NCI-H2227 treated with DMSO at 0.1 percent for 48 hours (cell line): ENCODE measurements around the gene WDFY1.
A peak's percentile ranks its signal among the peaks of the same experiment; 100 is the strongest.

Experiments used
- DNase-seq: peaks from one replicate; lab custom pipeline; 2025; lab: John Stamatoyannopoulos, UW

WDFY1 gene

DNA sequence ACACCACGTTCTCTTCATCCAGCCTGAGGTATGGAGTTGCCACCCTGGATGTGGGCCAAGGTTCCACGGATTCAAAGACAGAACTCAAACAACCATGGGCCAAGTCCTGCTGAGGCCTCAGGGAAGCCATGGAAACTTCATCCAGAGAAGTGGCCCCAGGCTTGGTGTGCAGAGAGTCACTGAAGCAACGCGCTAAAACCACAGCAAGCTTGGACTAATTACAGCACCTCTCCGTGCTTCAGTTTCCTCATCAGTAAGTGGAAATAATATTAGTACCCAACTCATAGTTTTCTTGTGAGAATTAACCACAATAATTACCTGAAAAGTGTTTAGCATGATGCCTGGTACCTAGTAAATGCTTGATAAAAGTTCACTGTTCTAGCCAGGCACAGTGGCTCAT is 88.6 kb downstream of the WDFY1 start:
- no peak for DNase-seq

DNA sequence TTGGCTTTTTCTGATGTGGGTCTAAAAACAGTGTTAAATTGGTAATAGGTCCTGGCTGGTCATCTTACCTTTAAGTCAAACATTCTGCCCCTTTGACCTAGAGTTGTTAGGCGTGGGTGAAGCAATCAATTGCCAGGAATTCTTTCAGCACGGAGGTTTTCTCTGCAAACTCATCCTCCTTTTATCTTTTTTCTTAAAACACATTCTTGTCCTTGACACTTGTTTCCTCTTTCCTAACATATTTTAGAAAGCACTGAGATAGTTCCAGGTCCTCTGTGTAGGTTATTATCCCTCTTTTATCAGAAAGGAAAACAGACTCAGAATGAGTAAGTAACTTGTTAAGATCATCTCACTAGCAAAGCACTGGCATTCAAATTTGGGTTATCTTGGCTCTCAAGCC is 89.1 kb downstream of the WDFY1 start:
- DNase-seq, result no peak

DNA sequence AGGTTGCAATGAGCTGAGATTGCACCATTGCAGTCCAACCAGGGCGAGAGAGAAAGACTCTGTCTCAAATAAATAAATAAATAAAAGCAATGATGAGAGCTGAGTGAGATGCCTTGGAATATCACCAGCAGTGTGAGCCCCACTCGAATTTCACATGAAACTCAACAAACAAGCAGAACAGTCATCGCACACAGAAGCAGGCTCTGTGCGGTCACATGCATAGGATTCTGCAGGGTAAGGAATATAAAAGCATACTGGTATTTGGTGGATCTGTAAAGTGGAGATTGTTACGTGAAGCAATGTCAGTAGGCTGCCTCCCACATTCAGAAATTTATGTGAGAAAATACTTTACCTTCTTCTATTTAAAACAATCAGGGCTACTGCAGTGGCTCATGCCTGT is 89.7 kb downstream of the WDFY1 start:
- DNase-seq, result no peak

DNA sequence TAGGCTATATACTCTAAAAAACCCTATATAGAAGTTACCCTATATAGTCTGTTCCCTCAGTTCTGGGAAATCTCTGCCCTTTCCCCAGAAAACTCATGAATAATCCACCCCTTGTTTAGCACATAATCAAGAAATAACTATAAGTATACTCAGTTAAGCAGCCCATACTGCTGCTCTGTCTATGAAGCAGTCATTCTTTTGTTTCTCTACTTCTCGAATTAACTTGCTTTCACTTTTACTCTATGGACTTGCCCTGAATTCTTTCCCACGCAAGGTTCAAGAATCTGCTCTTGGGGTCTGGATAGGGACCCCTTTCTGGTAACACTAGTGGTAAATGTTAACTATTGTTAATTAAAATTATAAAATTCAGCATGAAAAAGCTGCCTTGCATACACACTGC is 90.4 kb downstream of the WDFY1 start:
- DNase-seq, result no peak

DNA sequence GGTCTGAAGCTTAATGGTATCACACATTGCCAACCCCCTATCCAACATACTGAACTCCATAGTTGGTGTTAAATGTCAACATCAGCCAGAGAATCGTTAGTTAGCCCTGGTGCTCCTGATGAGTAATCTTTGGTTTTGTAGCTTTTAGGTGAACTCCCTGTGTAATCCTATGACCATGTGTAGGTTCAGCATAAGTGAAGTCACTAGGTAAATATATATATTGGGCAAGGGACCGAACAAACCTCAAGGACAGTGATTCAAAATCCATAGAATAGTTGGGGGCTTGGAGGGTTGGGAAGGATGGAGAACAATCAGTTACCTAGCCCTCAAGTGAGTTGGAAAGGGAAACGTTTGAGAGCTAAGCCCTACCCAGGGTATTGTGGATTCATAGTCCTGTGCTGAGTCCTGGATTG is 91.7 kb downstream of the WDFY1 start:
- no peak for DNase-seq

DNA sequence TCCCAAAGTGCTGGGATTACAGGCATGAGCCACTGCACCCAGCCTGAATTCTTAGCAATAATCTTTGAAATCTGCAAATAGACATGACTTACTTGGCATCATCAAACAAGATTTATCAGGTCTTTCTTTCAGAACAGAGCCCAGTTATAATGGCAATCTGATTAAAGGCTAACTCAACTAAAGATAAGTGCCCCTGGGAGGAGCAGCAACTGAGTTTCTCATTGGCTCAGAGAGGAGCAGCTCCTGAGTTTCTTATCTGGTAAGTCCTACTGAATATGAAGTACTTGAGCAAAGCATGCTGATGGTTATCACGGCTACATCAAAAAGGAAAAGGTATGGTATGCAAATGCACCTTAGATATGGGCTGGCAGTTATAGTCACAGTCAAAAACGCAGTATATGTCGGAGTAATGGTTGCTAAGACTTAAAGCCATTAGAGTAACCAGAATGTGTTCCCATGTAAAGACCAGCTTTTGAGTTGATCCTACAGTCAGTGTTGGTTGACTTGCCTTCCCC is 92.8 kb downstream of the WDFY1 start:
- no peak for DNase-seq

DNA sequence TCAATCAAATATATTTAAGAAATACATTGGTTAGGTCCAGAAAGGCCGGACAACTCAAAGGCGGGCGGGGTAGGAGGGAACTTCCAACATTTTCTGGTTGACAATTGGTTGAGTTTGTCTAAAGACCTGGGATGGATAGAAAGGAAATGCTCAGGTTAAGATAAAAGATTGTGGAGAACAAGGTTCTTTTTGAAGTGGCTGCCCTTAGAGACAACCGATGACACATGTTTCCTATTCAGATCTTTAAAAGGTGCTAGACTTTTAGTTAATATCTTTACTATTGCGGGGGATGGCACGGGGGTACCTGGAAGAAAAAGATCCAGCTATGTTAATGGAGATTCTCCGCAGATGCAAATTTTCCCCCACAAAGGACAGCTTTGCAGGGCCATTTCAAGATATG is 97.7 kb downstream of the WDFY1 start:
- no peak for DNase-seq

DNA sequence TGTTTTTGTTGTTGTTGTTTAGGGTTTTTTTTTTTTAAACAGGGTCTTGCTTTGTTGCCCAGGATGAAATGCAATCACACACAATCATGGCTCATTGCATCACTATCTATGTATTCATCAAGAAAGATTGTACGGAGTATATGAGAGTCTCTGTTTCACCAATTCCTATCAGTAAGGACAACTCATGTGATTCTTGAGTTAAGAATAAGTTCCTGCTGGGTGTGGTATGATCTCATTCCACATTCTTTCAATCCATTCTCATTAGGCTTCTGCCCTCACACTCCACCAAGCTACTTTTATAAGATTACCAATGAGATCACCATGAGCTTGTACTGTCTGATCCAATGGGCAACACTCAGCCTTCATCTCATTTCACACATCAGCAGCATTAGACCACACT is 98.6 kb downstream of the WDFY1 start:
- DNase-seq, result no peak

DNA sequence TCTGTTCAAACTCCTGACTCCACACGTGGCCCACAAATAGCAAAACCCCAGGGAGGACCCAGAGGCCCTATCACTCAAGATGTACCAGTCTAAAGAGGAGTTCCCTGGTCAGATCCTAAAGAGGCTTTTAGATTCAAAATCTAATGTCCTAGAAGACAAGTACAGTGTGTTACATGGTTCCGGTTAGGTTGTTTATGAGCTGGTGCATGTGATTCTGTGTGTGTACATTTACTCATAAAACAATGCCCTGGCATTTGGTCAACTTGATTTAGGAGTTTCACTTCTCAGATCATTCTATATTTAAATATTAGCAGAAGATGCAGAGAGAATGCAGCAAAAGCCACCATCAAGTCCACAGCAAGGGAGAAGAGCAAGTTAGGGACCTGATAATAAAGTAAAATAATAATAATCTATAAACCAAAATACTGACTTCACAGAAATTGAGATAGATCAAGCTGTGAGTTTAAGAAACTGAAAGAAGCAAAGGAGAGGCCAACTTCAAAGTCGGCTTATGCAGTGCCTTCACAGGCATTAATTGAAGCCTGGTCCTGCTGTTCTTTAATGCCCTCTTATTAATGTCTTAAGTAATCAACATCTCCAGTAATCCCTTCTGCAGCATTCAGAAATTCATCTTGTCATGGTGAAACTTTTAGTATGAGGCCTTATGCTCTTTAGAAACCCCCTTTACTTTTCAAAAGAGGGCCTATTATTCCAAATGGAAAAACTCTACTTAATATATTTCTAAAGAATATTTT is 103.5 kb downstream of the WDFY1 start:
- no peak for DNase-seq

DNA sequence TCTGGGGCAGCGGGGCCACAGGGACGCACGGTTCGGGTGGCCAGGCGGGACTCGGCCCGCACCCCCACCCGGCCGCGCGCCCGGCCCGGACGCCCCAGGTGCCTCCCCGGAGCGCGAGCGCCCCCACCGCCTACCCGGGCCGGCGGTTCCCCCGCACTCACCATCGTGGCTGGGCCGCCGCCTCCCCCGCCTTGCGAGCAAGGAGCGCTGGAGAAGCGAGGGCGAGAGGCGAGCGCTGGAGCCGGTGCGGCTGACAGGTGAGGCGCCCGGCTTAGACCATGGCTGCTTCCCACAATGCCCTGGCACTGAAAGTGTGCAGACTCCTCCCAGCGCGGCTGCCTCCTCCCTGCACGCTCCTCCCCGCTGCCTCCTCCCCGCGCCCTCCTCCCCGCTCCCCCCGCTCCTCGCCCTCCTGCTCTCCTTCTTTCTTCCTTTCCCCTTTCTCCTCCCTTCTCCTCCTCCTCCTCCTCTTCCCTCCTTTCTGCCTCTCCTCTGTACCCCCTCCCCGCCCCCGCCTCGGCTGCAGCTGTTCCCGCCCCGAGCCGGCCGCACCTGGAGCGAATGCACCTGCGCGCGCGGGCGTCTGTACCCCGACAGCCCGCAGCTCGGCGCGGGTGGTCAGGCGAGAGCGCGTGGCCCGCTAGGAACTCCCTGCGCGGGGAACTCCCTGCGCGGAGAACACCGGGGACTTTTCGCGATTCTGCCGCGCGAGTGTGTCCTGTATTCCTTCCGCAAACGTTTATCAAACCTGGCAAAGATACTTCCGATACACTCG is 107.7 kb downstream of the WDFY1 start, which contains the start of gene AP1S3:
AP1S3 (minus strand) TSS at position 296 of the 775 bp plus-strand sequence; CDS start at position 164, 132 bp downstream.
- peak; percentile 73 for DNase-seq

DNA sequence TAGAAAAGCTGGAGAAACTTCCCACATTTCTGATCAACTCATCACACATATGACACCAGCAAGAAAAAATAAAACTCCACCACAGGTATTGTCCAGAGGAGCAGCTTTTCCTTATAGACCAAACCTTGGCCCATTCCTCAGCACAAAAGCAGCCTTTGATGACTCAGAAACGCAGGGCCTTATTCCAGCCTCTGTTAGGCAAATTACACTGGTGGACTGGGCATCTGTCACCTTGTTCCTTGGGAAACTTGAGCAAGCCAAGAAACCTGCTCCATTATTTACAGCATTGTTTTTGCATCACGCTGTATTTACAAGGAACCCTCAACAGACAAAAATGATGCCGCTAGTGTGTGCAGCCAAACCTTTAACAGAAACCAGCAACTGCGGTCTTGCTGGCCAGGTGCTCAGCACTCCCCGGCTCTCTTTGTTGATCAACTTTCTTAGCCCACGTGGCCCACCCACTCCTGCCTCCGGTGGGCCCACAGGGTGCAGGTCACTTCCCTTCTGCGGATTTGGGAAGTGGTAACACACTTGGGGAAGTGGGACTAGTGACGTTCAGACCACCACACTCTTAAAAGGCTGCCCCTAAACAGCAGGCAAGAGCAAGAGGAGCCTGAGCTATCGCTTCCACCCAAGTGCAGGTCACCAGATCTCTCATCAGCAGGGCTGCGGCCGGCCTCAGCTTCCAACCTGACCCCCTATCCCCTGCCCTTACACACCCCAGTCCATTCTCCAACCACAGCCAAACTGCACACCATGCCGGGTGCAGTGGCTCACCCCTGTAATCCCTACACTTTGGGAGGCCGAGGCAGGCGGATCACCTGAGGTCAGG is 109.2 kb downstream of the WDFY1 start:
- no peak for DNase-seq

DNA sequence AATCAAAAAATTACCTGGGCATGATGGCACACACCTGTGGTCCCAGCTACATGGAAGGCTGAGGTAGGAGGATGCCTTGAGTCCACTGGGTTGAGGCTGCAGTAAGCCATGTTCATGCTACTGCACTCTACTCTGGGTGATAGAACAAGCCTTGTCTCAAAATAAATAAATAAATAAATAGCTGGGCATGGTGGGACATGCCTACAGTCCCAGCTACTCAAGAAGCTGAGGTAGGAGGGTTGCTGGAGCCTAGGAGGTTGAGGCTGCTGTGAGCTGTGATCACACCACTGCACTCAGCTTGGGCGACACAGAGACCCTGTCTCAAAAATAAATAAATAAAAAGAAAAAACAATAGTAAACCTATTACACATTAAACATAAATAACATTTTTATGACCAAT is 110.7 kb downstream of the WDFY1 start:
- DNase-seq, result no peak

DNA sequence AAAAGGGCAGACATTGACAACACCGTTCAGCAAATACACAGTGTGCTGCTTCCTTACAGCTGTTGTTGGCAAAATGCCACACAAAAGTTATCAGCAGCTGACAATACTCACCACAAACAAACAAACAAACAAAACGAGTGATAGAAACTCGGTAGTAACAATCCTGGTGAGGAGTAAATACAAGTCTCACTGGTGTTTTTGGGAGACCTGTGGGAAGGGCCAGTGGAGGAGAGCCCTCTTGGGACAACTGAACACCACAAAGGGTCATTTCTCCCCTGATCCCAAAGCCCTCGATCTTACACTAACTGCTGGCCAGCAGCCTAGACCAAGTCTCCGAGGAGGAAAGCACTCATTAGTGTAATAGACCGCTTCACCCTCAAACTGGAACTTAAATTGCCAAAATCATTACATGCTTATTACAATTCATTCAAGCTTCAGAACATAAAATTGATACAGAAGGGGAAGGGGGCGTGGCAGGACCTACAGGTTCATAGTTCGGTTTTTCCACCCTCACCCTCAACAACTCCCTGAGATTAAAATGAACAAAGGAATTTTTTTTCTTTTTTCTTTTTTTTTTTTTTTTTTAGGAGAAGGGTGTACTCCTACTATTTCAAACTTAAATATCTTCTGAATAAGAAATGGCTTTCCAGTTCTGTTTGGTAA is 112.8 kb downstream of the WDFY1 start:
- DNase-seq, result peak; percentile 31

DNA sequence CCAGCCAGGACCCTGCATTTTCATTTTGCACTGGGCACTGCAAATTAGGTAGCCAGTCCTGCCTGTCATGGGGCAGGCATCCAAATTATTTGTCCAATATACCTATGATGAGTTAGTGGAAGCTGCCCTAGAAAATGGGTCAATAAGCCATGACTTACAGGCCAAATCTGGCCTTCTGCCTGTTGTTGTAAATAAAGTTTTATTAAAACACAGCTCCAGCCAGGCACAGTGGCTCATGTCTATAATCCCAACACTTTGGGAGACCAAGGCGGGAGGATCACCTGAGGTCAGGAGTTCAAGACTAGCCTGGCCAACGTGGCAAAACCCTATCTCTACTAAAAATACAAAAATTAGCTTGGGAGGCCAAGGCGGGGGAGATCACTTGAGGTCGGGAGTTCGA is 116.0 kb downstream of the WDFY1 start:
- DNase-seq, result no peak

DNA sequence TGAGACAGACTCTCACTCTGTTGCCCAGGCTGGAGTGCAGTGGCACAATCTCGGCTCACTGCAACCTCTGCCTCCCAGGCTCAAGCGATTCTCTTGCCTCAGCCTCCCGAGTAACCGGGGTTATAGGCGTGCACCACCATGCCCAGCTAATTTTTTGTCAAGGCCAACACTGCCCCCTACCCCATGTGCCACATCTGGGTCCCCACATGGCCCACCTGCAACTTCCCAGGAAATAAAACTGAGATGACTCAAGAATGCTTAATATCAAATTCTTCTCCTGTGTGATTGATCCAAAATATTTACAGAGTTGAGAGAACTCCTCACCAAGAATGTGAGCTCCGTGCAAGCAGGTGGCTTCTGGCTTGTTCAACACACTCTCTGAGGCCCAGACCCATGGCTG is 116.8 kb downstream of the WDFY1 start:
- DNase-seq, result no peak

DNA sequence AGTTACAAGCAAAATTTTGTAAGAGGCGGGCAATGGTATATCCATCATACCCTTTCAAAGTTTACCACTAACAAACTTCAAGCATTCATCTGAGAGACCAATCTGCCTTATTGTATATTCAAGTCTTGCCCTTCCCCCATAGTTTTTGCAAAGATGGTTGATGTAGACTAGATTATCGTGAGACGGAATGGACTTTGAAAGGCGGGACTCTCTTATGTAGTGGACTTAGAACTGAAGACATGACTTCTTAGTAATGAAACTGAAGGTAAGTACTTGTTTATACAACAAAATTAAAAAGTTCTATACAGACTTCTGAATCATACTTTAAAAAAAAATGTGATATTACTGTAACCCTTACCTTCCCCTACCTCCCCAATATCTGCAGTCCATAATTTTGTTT is 118.1 kb downstream of the WDFY1 start:
- DNase-seq, result no peak
